Activated naive CD8-positive, alpha-beta T cell treated with anti-CD3 and anti-CD28 coated beads, Interleukin-2, amount 50 U/mL, for 24 hours (primary cell): ENCODE measurements around the gene SYNPO2L.

Experiments used
- ATAC-seq: fragments of 150-1000 bp; cut with Tn5 transposase; one replicate; pipeline ENCODE4 v1.10.0; 2021
- DNase-seq: peaks from one replicate; pipeline ENCODE4 v3.0.0; 2021
- H3K27ac Mint-ChIP-seq: one replicate; pipeline ENCODE4 v1.8.0; 2021; ENCODE audit warnings: mild to moderate bottlenecking, mixed read lengths
- H3K27me3 Mint-ChIP-seq: one replicate; pipeline ENCODE4 v1.8.0; 2021; ENCODE audit warnings: mixed read lengths
- H3K36me3 Mint-ChIP-seq: one replicate; pipeline ENCODE4 v1.8.0; 2021; ENCODE audit warnings: low read depth, mixed read lengths
- H3K4me1 Mint-ChIP-seq: one replicate; pipeline ENCODE4 v1.8.0; 2021; ENCODE audit warnings: mixed read lengths
- H3K4me3 Mint-ChIP-seq: one replicate; pipeline ENCODE4 v1.8.0; 2021; ENCODE audit warnings: mild to moderate bottlenecking, moderate library complexity, mixed read lengths
- H3K9me3 Mint-ChIP-seq: one replicate; pipeline ENCODE4 v1.8.0; 2021; ENCODE audit warnings: mixed read lengths

The SYNPO2L gene

GRCh38 chr10:73614720-73615119, 41.1 kb downstream of the SYNPO2L start:
- Mint-ChIP-seq H3K27me3 (no peaks in the 10 kb centered on the region), H3K9me3 (no peaks in the 10 kb centered on the region), H3K27ac (no peak overlapping the region), H3K36me3 (no peaks in the 10 kb centered on the region), H3K4me3 (no peak overlapping the region), H3K4me1 (no peaks in the 10 kb centered on the region)
- no peak for DNase-seq
- ATAC-seq = no peak

- H3K4me1 Mint-ChIP-seq = no peaks in the 10 kb centered on the region
Measured at GRCh38 chr10:73609116-73609515, 46.7 kb downstream of the SYNPO2L start.

GRCh38 chr10:73601486-73601921, 54.3 kb downstream of the SYNPO2L start:
- Mint-ChIP-seq H3K4me3 (no peak overlapping the region), H3K9me3 (no peaks in the 10 kb centered on the region), H3K36me3 (peaks cover 2% of the 10 kb centered on the region), H3K4me1 (no peaks in the 10 kb centered on the region), H3K27ac (no peak overlapping the region), H3K27me3 (no peaks in the 10 kb centered on the region)
- ATAC-seq = no peak
- no peak for DNase-seq

More at GRCh38 chr10:73609116-73609515, 46.7 kb downstream of the SYNPO2L start:
- peaks cover 2% of the 10 kb centered on the region for H3K36me3 Mint-ChIP-seq
- H3K9me3 Mint-ChIP-seq = no peaks in the 10 kb centered on the region
- no peaks in the 10 kb centered on the region for H3K27me3 Mint-ChIP-seq
- no peak overlapping the region for H3K27ac Mint-ChIP-seq
- DNase-seq (no peak), ATAC-seq (no peak)
- H3K4me3 Mint-ChIP-seq = no peak overlapping the region

GRCh38 chr10:73597346-73597745, 58.5 kb downstream of the SYNPO2L start:
- ATAC-seq (no peak), DNase-seq (no peak)
- no peak overlapping the region for H3K4me3 Mint-ChIP-seq
- no peaks in the 10 kb centered on the region for H3K9me3 Mint-ChIP-seq
- no peak overlapping the region for H3K27ac Mint-ChIP-seq
- H3K4me1 Mint-ChIP-seq = peaks cover 3% of the 10 kb centered on the region
- H3K27me3 Mint-ChIP-seq = no peaks in the 10 kb centered on the region
- H3K36me3 Mint-ChIP-seq = no peaks in the 10 kb centered on the region
